DLD1 (cell line): Measurements from ENCODE around the gene KLHL20.
"Not testable (repeated sequence)": the region's sequence is repeated elsewhere in the genome, so short reads cannot be mapped to it uniquely, and the experiment has no call there.

ENCODE experiments used
- in situ Hi-C: cut with HindIII; loops from 2 replicates; pipeline ENCODE4 v1.10.0; 2017; ENCODE audit warnings: low sequenced_read_pairs

KLHL20 gene

GRCh38 chr1:173714759-173715537 is at the start of gene KLHL20:
KLHL20 (plus strand) TSS chr1:173714981; CDS start chr1:173716044, 1,063 bp downstream.
- in situ Hi-C loops, result no loop called here

- in situ Hi-C loops, result no loop called here
These were observed 48.1 kb upstream of the KLHL20 start for GRCh38 chr1:173666646-173667045.

GRCh38 chr1:173669491-173669941 is 45.3 kb upstream of the KLHL20 start, which contains the start of gene ANKRD45:
ANKRD45 (minus strand) TSS chr1:173669851; CDS start chr1:173659418, 10,433 bp downstream.
- in situ Hi-C loops, result no loop called here

- in situ Hi-C loops, result not testable (repeated sequence)
These were observed 40.3 kb upstream of the KLHL20 start for GRCh38 chr1:173674496-173674895.

GRCh38 chr1:173680152-173680551 is 34.6 kb upstream of the KLHL20 start:
- in situ Hi-C loops, result not testable (repeated sequence)

GRCh38 chr1:173682184-173682583 is 32.6 kb upstream of the KLHL20 start:
- in situ Hi-C loops, result no loop called here

- in situ Hi-C loops, result not testable (repeated sequence)
These were observed 30.9 kb upstream of the KLHL20 start for GRCh38 chr1:173683838-173684237.

- in situ Hi-C loops, result not testable (repeated sequence)
These were observed 29.7 kb upstream of the KLHL20 start for GRCh38 chr1:173685121-173685520.

GRCh38 chr1:173688300-173688699 is 26.5 kb upstream of the KLHL20 start:
- in situ Hi-C loops, result no loop called here

GRCh38 chr1:173693238-173693637 is 21.5 kb upstream of the KLHL20 start:
- in situ Hi-C loops, result no loop called here

GRCh38 chr1:173701299-173701698 is 13.5 kb upstream of the KLHL20 start:
- in situ Hi-C loops, result not testable (repeated sequence)

- in situ Hi-C loops, result no loop called here
These were observed 12.0 kb upstream of the KLHL20 start for GRCh38 chr1:173702736-173703135.

- in situ Hi-C loops, result no loop called here
These were observed 9.7 kb upstream of the KLHL20 start for GRCh38 chr1:173705117-173705516.

GRCh38 chr1:173708787-173709186 is 6.0 kb upstream of the KLHL20 start:
- in situ Hi-C loops, result no loop called here

- in situ Hi-C loops, result no loop called here
These were observed 381 bp upstream of the KLHL20 start for GRCh38 chr1:173714441-173714758.

- in situ Hi-C loops, result no loop called here
These were observed 710 bp downstream of the KLHL20 start for GRCh38 chr1:173715538-173715844.

GRCh38 chr1:173717238-173717637 is 2.5 kb downstream of the KLHL20 start:
- in situ Hi-C loops, result no loop called here

- in situ Hi-C loops, result not testable (repeated sequence)
These were observed 16.6 kb downstream of the KLHL20 start for GRCh38 chr1:173731331-173731730.

GRCh38 chr1:173733912-173734311 is 19.1 kb downstream of the KLHL20 start:
- in situ Hi-C loops, result no loop called here

GRCh38 chr1:173736104-173736503 is 21.3 kb downstream of the KLHL20 start:
- in situ Hi-C loops, result not testable (repeated sequence)

GRCh38 chr1:173742203-173742886 is 27.6 kb downstream of the KLHL20 start:
- in situ Hi-C loops, result no loop called here

GRCh38 chr1:173744651-173745050 is 29.9 kb downstream of the KLHL20 start:
- in situ Hi-C loops, result no loop called here
